B cell (primary cell): ENCODE results near the gene DISP1. TPM values are rescaled to one million over a fixed set of nuclear protein-coding genes. Genes with fewer than 3 reads are reported as not detected.

ENCODE experiments used
- ATAC-seq: fragments of 200-7000 bp; cut with Tn5 transposase; one replicate; pipeline ENCODE4 v1.10.0; 2021; ENCODE audit warnings: low read depth, mild to moderate bottlenecking, moderate number of reproducible peaks, moderate library complexity
- CTCF ChIA-PET: fragments of 350-600 bp; sonication (Branson Sonifier 250); formaldehyde crosslinking; loops from one replicate; lab custom pipeline; 2021; ENCODE audit warnings: antibody characterized with exemption, inconsistent platforms; lab: Charles Lee
- POLR2A ChIA-PET: fragments of 350-600 bp; sonication (Branson Sonifier 250); formaldehyde crosslinking; loops from one replicate; lab custom pipeline; 2021; ENCODE audit warnings: antibody characterized with exemption; lab: Charles Lee
- DNase-seq: peaks from one replicate; pipeline ENCODE4 v3.0.0; 2013
- H2AFZ ChIP-seq: 2 replicates; pipeline ENCODE4 v1.6.1; 2012; ENCODE audit warnings: mild to moderate bottlenecking, low read depth, low read length; ENCODE audit not compliant: insufficient read depth, poor library complexity, severe bottlenecking
- H3K27ac ChIP-seq, 2 donors: 1 replicate in 1 of 2; 2 replicates in 1 of 2; pipeline ENCODE4 v1.5.1; 2012 to 2013; ENCODE audit warnings: low read length in 2 of 2, mild to moderate bottlenecking in 2 of 2, moderate library complexity in 1 of 2
- H3K27me3 ChIP-seq, 4 experiments: fragments of 200-600 bp in 1 of 4; sonication (generic) in 1 of 4; replicated peaks in 1 of 4; 1 replicate in 2 of 4; 2 replicates in 2 of 4; pipeline versions ENCODE4 v1.6.1 to v1.7.0; 2013 to 2016; ENCODE audit warnings: low read length in 3 of 4, mild to moderate bottlenecking in 2 of 4, mixed read lengths in 1 of 4, moderate library complexity in 1 of 4; ENCODE audit not compliant: insufficient read depth in 4 of 4, control insufficient read depth in 3 of 4; ENCODE audit errors: control extremely low read depth in 1 of 4
- H3K36me3 ChIP-seq, 2 experiments: replicated peaks in 1 of 2; 1 replicate in 1 of 2; 2 replicates in 1 of 2; pipeline versions ENCODE4 v1.6.1 to v1.7.1; 2013; ENCODE audit warnings: low read length in 1 of 2; ENCODE audit not compliant: insufficient read depth in 2 of 2, control insufficient read depth in 1 of 2; ENCODE audit errors: control extremely low read depth in 1 of 2, extremely low read depth in 1 of 2
- H3K4me1 ChIP-seq, 2 donors: fragments of 200-600 bp in 1 of 2; sonication (generic) in 1 of 2; 1 replicate in 1 of 2; 2 replicates in 1 of 2; pipeline versions ENCODE4 v1.5.1 to v1.6.1; 2013 to 2017; ENCODE audit warnings: low read length in 2 of 2; ENCODE audit not compliant: control insufficient read depth in 2 of 2, insufficient read depth in 2 of 2
- H3K4me2 ChIP-seq: replicated peaks from 2 replicates; pipeline ENCODE3; 2012; ENCODE audit warnings: mild to moderate bottlenecking, low read depth, low read length; ENCODE audit not compliant: poor library complexity, severe bottlenecking
- H3K4me3 ChIP-seq, 5 experiments: fragments of 200-600 bp in 1 of 5; sonication (generic) in 1 of 5; 1 replicate in 3 of 5; 2 replicates in 2 of 5; pipeline versions ENCODE4 v1.5.1 to v1.7.0; 2011 to 2016; ENCODE audit warnings: low read length in 4 of 5, mild to moderate bottlenecking in 4 of 5, low read depth in 2 of 5, control low read depth in 1 of 5, moderate library complexity in 1 of 5; ENCODE audit not compliant: insufficient read depth in 1 of 5; ENCODE audit errors: control extremely low read depth in 1 of 5, extremely low read depth in 1 of 5
- H3K79me2 ChIP-seq: fragments of 200-600 bp; sonication (generic); one replicate; pipeline ENCODE4 v1.6.0; 2016; ENCODE audit warnings: low read length; ENCODE audit not compliant: control insufficient read depth, insufficient read depth
- H3K9ac ChIP-seq: fragments of 200-600 bp; sonication (generic); 2 replicates; pipeline ENCODE4 v1.6.1; 2017; ENCODE audit warnings: mild to moderate bottlenecking, low read length, moderate library complexity
- H3K9me3 ChIP-seq, 3 donors: one replicate each; pipeline versions ENCODE4 v1.6.1 to v1.7.1; 2013; ENCODE audit warnings: low read length in 2 of 3; ENCODE audit not compliant: control insufficient read depth in 2 of 3, insufficient read depth in 1 of 3; ENCODE audit errors: control extremely low read depth in 1 of 3
- H4K20me1 ChIP-seq: 2 replicates; pipeline ENCODE4 v1.6.0; 2012; ENCODE audit warnings: mild to moderate bottlenecking, low read length; ENCODE audit not compliant: insufficient read depth, control insufficient read depth, poor library complexity, severe bottlenecking
- H3K27ac Mint-ChIP-seq: one replicate; pipeline ENCODE4 v1.8.0; 2021; ENCODE audit warnings: mixed read lengths
- H3K27me3 Mint-ChIP-seq: one replicate; pipeline ENCODE4 v1.8.0; 2021; ENCODE audit warnings: mixed read lengths
- H3K4me1 Mint-ChIP-seq: one replicate; pipeline ENCODE4 v1.8.0; 2021; ENCODE audit warnings: mixed read lengths
- H3K4me3 Mint-ChIP-seq: one replicate; pipeline ENCODE4 v1.8.0; 2021; ENCODE audit warnings: mixed read lengths
- H3K9me3 Mint-ChIP-seq: one replicate; pipeline ENCODE4 v1.8.0; 2022; ENCODE audit warnings: mixed read lengths; ENCODE audit not compliant: insufficient read depth
- CTCF ChIP-seq: fragments of 200-600 bp; IDR thresholded peaks from one replicate; pipeline ENCODE4 v1.8.0; 2022; ENCODE audit warnings: antibody characterized with exemption, mild to moderate bottlenecking
- EZH2 ChIP-seq: IDR thresholded peaks from 2 replicates; pipeline ENCODE4 v1.6.1; 2012; ENCODE audit warnings: borderline replicate concordance, low read depth, mild to moderate bottlenecking, moderate library complexity, low read length; ENCODE audit not compliant: insufficient read depth, poor library complexity, severe bottlenecking
- WGBS: methylation state at CpG from one replicate; pipeline ENCODE4 v1.1.5; 2013; ENCODE audit warnings: missing lambda C conversion rate; ENCODE audit not compliant: insufficient coverage; 5-methylcytosine and 5-hydroxymethylcytosine counted together
- intact Hi-C: fragments of 100-400 bp; cut with micrococcal nuclease; formaldehyde crosslinking; loops from one replicate; pipeline ENCODE4 v1.10.0; 2022
- polyA plus RNA-seq: library from polyadenylated mRNA; depleted of rRNA; stranded (reverse); fragments of >200 nt; gene quantifications from 2 replicates; pipeline ENCODE4 v1.2.3, GENCODE V29; 2012
- total RNA-seq, 2 donors: library from RNA; stranded (reverse); fragments of 120-200 nt in 1 of 2; gene quantifications; 1 replicate in 1 of 2; 2 replicates in 1 of 2; pipeline versions ENCODE4 v1.2.3 to v1.2.4, GENCODE V29; 2013 to 2022

The DISP1 gene
- total and polyA plus RNA-seq, 2 donors (not counting 1 experiment from before 2014, with no cell fraction given) = 6.6 to 12.0 TPM

- CTCF ChIA-PET = interaction anchor here (1.2 to 1.9 kb wide), 3 partner anchors 13 to 28 kb away, joined by 5 to 8 read pairs (median 6); no protein-coding TSS in a partner anchor
- TF ChIP-seq CTCF = no peak
- no peak for TF ChIP-seq EZH2
- Mint-ChIP-seq H3K27ac (peak overlapping the region; percentile 81), H3K27me3 (no peaks in the 10 kb centered on the region), H3K9me3 (peaks cover 8% of the 10 kb centered on the region), H3K4me3 (no peak overlapping the region), H3K4me1 (peaks cover 38% of the 10 kb centered on the region)
- peak overlapping the region; percentile 14 for H2AFZ ChIP-seq
- ATAC-seq = no peak
- no peaks in the 10 kb centered on the region for H3K27me3 ChIP-seq
- WGBS = 50% methylated on average over 4 of the region's 5 CpGs
- POLR2A ChIA-PET = interaction anchor here (1.0 kb wide), 1 partner anchor 45 kb away, joined by 3 read pairs; no protein-coding TSS in a partner anchor
- no peak overlapping the region for H3K9ac ChIP-seq
- no peak overlapping the region for H3K4me3 ChIP-seq
- no peak overlapping the region for H3K4me2 ChIP-seq
- H3K36me3 ChIP-seq = peaks cover 6% of the 10 kb centered on the region in 2 experiments
- peaks cover 3 to 16% (median 10%) of the 10 kb centered on the region in 3 donors for H3K9me3 ChIP-seq
- no peak overlapping the region for H3K27ac ChIP-seq
- intact Hi-C loops = no loop called here
- peaks cover 18 to 26% of the 10 kb centered on the region in 2 donors for H3K4me1 ChIP-seq
- H4K20me1 ChIP-seq = no peaks in the 10 kb centered on the region
- peaks cover 4% of the 10 kb centered on the region for H3K79me2 ChIP-seq
- no peak for DNase-seq
Measured at GRCh38 chr1:222767152-222767571, 47.7 kb upstream of the DISP1 start.

GRCh38 chr1:222768592-222768991 lies 46.2 kb upstream of the DISP1 start:
- intact Hi-C loops = no loop called here
- no peak overlapping the region for H3K4me2 ChIP-seq
- Mint-ChIP-seq H3K9me3 (peaks cover 8% of the 10 kb centered on the region), H3K27ac (peak overlapping the region; percentile 41), H3K4me3 (no peak overlapping the region), H3K4me1 (peaks cover 51% of the 10 kb centered on the region), H3K27me3 (no peaks in the 10 kb centered on the region)
- no peak overlapping the region for H2AFZ ChIP-seq
- H3K9ac ChIP-seq = no peak overlapping the region
- peaks cover 6% of the 10 kb centered on the region in 2 experiments for H3K36me3 ChIP-seq
- DNase-seq (no peak), ATAC-seq (no peak)
- no peaks in the 10 kb centered on the region for H3K27me3 ChIP-seq
- POLR2A ChIA-PET = no interaction called here
- no peak for TF ChIP-seq EZH2
- no peak for TF ChIP-seq CTCF
- CTCF ChIA-PET = interaction anchor here (0.8 to 2.0 kb wide), 11 partner anchors 9 to 56 kb away, joined by 3 to 8 read pairs (median 5); partner anchors contain the start of genes BROX and FAM177B
- no peaks in the 10 kb centered on the region for H4K20me1 ChIP-seq
- peaks cover 3 to 16% (median 10%) of the 10 kb centered on the region in 3 donors for H3K9me3 ChIP-seq
- H3K4me3 ChIP-seq = no peak overlapping the region
- H3K4me1 ChIP-seq = peaks cover 32 to 41% of the 10 kb centered on the region in 2 donors
- H3K79me2 ChIP-seq = peaks cover 4% of the 10 kb centered on the region
- H3K27ac ChIP-seq = no peak overlapping the region
